Non-pigmented ciliary epithelial cell (primary cell): Measurements from ENCODE around the gene ELAVL4.

ENCODE experiments used
- DNase-seq: peaks from one replicate; pipeline ENCODE4 v3.0.0-alpha.2; 2010; ENCODE audit warnings: low read depth

Gene ELAVL4

DNA sequence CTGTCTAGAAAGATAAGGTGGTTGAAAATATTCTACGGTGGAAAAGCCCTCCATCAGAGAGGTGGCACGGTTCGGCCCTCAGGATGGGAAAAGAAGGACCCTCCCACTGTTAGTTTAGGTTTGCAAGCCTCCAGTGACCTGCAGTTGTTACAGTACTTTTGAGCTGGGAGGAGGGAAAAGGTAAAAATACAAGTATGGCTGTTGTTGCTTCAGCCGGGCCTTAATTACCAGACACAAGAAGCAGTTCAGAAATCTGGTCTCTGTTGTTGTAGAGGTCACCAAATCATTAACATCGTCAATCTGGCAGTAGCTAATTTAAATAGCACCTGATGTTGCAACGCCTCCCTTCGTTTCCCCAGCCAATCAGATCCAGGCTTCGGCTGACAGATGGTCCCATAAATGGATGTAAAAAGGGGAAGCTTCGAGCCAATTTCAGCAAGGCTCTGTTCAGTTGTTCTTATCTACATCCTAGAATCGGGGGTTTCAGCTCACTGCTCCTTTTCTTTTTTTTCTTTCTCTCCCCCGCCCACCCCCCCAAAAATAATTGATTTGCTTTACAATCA lies at the start of gene ELAVL4:
Gene ELAVL4 (plus strand): TSS at position 424 of the 563 bp plus-strand sequence. CDS start 270 bp downstream, outside the sequence.
- no peak for DNase-seq

DNA sequence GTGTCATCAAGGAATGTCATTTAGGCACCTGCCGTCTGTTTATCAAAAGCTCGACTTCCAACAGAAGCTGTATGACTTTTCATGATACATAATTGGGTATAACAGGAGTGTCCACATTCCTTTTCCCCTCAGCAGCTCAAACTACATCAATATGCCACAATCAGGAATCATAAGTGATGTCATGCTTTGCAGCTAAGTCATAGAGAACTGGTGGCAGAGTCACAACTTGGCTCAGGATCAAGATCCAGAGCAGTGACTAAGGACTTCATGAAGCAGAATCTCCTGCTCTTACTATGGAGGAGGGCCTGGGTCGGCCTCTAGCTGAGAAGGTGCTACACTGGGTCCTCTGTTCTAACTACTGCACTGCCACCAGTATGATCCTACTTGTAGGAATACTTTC lies 48.4 kb upstream of the ELAVL4 start:
- peak; percentile 4 for DNase-seq

DNA sequence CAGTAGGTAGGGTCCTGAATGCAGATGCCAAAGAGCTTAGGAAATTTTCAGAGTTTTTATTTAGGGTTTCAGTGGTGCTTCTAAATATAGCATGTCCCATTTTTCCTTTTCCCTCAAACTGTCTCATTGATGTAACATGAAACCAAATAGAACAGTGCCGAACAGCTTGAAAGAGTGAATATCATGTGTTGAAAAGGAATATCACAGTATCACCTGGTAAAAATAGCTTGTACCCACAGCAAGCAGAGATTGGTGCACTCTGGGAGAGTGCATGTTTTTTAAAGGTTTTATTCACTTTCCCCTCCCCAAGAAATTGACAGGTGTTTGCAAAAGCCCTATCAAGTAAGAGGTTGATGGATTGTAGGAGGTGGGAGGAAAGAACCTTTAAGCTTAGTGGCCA lies 41.9 kb upstream of the ELAVL4 start:
- DNase-seq, result no peak

DNA sequence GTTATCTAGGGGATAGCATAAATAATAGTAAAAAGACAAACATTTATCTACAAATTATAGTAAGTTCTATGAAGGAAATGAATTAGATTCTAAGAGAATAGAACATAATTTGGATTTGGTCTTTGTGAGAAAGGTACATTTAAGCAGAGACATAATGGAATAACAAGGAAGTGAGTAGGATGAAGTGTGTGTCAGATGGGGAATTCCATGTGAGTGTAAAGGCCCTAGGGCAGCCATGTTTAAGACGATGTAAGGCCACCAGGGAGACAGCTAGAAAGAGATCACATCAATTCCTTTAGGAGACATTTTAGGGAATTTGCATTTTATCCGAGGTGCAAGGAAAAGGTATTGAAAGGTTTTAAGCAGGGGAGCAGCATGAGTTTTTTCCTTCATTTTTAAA lies 33.8 kb upstream of the ELAVL4 start:
- no peak for DNase-seq

DNA sequence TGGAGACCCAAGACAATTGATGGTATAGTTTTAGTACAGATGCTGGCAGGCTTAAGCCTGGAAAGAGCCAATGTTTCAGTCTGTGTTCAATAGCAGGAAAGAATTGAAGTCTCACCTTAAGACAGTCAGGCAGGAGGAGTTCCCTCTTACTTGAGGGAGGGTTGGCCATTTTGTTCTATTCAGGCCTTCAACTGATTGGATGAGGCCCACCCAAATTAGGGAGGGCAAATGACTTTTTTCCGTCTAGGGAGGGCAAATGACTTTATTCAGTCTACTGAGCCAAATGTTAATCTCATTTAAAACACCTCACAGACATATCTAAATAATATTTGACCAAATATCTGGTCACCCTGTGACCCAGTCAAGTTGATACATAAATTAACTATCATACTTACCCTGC lies 31.4 kb upstream of the ELAVL4 start:
- DNase-seq, result no peak

DNA sequence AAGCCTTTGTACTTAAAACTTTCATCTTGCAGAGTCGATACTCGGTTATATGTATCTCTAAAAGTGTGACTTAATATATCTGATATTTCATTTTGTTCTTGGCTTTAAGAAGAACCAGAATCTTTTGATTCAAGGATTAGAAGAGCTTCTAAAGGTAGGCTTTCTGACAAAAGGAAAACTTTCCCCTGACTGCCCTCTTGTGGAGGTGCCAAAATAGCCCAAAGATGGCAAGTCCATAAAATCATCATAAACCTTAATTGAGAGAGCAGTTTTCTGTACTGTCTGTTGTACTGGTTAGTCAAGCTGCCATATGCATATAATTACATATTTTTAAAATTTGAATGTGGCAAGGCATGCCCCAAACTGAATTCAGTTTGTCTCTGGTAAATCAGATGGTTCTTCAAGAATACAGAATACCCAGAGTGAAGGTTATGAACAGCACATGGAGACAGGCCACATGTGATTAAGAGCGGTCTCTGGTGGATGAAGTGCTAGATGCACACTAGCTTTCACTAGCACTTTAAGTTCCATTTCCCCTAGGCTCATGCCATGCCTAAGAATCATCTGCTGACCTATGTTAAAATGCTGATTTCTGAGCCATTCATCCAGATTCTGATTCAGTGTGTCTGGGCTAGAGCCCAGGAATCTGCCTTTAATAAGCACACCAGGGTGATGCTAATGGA lies 27.7 kb upstream of the ELAVL4 start:
- no peak for DNase-seq

DNA sequence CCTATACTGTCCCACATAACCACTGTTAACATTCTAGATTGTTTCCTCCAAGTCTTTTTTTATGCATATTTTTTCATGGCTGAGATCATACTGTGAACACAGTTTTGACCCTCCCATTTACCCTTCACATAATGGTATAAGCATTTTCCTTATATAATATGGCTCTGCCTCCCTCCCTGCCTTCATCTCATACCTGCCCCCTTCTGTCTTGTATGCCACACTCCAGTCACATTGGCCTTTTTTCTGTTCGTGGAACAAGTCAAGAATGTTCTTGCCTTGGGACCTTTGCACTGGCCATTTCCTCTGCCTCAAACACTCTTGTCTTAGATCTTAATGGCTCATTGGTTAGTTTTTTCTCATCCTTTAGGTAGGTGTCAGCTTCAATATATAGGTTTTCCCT lies 24.3 kb upstream of the ELAVL4 start:
- DNase-seq, result no peak

DNA sequence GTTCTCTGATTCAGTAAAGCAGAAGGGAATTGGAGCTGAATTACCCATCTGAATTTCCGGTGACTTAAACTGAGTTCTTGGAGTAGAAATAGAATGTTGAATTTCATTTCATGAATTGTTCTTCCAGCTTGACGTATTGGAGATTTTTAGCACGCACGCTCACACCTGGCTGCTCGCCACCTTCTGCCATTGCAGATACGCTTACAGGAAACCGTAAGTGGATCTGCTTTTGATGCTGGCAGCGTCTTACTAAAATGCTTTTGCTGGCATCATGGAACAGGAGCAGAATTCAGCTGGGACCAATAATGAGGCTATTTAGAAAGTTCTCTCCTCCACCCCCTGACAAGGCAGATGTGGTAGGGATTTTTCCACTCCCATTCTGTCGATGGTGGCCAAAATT lies 17.7 kb upstream of the ELAVL4 start:
- DNase-seq, result no peak

DNA sequence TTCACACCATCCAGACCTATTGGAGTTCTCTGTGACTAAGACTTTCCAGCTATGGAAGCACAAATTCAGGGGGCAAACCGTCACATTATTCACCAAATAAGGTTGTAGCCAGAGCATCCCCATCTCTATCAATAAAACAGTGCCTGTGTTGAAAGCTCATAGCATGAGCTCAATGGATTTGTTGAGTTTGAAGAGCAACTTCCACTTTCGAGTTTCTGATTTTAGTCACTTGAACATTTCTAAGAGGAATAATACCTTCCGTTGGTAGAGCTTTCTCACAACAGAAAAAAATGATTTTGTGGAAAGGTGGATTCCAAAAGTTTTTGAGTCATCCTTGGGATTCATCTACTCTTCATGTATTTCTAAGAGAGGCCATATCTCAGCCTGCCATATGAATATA lies 13.0 kb upstream of the ELAVL4 start:
- no peak for DNase-seq

DNA sequence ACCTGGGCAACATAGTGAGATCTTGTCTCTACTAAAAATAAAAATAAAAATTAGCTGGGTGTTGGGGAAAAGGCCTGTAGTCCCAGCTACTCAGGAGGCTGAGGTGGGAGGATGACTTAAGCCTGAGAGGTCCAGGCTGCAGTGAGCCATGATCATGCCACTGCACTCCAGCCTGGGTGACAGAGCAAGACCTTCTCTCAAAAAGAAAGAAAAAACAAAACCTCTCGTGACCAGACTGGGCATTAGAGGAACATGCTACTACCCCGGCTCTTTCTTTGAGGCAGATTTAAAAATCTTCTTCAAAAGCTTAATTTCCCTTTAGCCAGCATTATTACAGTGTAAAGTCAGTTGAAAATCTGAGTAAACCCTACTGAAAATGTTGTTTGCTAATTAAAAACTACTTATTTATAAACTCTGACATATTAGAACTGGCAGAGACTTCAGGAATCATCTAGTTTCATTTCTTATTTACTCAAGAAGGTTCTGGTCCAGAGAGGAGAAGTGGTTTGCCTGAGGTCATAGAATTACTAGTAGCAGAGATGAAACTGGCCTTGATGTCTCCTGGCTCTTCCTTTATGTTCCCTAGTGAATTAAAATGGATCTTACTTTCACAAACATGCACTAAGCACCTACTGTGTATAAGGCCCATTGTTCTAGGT lies 11.6 kb upstream of the ELAVL4 start:
- no peak for DNase-seq

DNA sequence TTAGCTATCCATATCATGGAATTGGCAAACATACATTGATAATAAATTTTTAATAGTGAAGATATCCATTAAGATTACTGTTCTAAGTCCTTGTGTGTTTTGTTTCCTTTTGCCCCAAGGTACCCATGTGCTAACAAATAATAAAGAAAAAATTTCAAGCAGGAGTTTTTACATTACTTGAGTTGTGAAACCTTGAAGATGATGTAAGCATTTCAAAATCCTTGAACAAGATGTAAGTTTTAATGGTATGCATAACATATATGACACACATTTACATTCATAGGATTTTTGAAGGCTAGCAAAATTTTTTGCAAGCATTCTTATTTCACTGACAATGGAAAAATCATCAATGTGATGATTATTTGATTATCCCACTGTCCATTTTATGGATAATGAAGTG lies 10.9 kb upstream of the ELAVL4 start:
- DNase-seq, result no peak

DNA sequence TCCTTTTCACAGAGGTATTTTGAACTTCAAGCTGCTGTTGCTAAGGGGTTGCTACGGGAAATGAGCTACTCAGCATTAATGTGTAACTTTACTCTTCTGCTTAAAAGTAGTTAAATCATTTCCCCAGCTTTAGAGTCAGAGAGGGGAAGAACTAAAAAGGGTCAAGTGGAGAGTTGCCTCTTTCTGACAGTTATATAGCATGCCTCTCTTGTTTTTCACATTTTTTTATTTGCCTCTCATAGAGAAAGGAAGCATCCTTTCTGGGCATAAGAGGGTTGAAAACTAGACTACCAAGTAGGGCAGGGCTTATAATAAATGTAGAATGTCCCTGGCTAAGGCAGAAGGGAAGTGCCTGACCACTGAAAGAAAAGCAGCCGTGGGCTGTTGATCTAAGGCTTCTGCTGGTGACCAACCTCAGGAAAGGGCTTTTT lies 10.1 kb upstream of the ELAVL4 start:
- DNase-seq, result no peak

DNA sequence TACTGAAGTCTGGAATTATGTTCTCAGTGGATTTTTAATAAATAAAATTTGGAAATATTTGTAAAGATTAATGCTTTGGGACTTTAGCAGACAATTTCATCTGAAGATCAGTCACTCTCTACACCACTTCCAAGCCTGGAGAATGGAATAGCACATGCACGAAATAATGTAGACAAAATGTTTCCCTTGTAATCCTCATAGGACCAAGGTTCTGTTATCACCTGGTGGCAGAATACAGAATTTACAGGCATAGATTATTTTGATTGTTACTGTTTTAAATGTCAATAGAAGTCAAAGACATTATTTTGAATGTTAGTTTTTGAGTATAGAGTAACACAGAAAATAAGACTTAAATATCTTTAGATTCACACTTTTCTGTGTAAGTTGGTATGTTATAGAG lies 9.1 kb upstream of the ELAVL4 start:
- no peak for DNase-seq

DNA sequence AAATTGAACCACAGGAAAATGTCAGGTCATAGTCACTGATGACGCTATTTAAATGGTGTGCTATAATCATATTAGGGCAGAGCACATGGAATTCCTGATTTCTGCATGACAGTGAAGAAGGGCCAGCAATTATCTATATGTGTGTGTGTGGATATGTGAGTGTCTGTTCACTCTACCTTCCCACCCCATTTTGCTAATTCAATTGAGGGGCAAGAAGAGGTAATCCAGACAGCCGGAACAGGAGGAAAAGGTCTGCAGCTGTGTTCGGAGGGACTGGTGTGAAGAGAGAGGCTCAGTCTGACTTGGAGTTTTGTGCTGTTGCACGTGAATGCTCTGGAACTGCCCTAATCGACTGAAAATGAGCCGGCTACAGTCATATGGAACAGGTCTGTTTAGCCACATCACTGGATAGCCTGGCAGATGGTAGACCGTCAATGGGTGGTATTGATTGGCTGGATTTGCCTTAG lies 5.1 kb upstream of the ELAVL4 start:
- DNase-seq, result no peak

DNA sequence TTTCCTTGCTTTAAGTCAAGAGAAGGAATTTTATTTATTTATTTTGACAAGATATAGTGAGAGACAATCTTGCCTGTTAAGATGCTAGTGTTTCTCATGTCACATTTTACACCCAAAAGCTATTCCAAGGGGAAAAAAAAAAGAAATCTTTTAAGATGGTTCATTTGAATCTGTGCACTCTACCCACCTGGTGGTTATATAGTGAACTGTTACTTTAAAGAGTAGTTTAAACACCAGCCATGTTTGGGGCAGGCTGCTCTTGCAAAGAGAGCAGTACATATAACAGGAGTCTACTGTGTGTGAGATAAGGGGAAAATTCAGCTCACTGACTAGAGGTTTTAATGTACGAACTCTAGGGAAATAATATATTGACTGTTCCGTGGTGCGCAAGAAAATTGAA lies 3.3 kb upstream of the ELAVL4 start:
- DNase-seq, result no peak

DNA sequence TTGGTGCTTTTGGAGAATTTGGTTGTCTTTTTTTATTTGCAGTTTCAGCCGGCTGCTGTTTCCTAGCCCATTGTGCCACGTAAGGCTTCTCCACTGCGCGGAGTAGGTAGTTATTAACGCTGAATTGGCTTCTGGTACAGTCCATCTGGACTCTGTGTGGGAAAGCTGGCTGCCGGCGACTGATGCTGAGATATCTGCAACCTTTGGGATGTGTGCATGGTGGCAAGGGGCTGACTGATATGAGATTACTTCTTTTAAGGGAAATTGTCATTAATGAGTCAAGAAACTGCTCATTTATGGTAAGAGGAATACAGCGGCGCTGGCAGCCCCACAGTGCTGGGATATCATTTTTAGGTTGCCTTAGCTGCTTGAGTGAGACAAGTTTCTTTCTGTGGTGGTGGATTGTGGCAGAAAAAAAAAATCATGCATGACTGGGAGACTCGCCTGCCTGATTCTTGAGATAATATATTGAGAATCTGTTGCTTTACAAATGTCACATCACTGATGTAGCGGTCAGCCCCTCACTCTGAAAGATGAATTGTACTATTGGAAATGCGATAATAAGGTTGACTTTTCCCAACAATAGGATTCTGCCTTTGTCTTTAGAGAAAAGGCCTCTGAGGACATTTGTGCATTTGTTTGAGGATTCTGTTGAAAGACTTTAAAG lies 2.5 kb upstream of the ELAVL4 start:
- DNase-seq, result no peak

DNA sequence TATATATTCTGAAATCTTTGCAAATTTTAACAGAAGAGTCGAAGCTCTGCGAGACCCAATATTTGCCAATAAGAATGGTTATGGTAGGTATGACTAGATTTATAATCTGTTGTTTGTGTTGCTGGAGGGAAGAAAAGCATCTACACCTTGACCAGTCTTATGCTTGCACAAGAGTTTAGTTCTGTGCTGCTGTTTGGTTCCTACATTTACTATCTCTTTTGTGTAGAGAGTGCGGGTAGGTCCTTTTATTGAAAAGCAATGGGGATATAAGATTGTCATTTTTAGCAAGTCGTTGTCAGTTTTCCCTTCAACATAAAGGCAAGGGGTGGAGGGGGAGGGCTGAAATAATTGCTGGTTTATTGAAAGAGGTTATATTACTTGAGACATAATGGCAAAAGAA lies 396 bp downstream of the ELAVL4 start:
- DNase-seq, result no peak

DNA sequence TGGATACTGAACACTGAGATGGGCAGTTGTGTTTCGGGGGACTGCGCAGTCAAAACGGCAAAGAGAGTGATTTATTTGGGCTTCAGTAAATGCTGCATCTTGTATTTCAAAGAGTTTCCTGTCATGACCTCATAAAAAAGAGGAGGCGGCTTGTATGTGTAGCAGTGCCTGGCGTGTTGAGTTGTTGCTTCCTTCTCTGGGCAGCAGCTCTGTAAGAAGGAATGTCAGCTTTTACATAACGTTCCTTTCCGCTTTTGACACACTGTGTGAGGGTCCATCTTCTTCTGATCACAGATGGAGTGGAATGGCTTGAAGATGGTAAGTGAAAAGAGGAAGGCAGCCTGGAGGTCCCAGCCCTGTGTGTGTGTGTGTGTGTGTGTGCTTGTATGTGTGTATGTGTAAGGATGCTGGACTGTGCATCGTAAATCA lies 941 bp downstream of the ELAVL4 start:
- DNase-seq, result no peak

DNA sequence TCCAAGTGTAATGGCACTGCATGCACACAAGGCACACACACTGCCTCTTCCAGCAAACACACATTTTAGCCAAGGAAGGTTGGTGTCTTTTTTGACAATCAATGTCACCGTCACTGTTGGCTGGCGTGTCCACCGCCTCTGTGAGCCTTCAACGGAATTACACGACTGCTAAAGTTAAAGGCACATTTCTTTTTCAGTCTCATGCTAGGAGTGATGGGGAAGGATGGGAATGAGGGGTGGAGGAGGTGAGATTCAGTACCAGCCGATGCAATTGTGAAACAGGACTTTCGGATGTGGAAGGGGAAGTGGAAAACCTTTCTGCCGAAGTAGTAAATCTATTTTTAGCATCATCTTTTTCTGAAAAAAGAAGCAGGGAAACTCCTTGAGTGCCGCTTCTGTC lies 1.4 kb downstream of the ELAVL4 start:
- DNase-seq, result no peak

DNA sequence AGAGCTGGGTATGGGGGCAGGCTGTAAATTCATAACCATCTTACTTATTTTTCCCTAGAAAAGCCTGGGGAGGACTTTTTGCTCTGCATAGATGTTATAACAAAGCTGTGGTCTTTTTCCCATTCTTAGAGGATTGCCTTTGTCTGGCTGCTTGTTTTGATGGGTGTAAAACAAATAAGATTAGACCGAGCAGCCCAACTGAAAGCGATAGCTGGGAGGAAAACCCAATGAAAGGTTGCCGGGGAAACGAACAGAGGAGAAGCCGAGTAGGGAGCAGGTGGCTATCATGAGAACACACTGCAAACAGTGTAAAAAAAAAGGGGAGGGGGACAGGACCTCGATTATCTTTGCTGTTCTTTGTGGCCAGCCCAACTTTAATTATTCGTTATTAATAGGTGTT lies 1.9 kb downstream of the ELAVL4 start:
- no peak for DNase-seq

DNA sequence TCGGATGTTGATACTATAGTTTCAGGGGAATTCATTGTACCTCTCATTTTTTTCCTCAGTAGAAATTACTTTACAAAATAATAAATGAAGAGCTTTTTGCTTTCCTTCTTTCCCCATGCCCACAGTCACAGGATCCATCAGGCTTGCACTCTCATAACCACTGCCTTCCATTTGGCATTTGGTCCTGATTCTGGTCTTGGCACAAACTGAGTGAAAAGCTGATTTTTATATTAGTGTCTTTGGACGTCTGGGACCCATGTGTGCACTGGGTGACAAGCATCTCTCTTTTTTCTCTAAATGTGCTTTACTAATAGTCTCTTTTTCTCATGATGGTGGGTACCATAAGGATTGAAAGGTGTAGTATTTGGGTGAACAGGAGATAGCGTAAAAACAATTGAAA lies 2.8 kb downstream of the ELAVL4 start:
- no peak for DNase-seq

DNA sequence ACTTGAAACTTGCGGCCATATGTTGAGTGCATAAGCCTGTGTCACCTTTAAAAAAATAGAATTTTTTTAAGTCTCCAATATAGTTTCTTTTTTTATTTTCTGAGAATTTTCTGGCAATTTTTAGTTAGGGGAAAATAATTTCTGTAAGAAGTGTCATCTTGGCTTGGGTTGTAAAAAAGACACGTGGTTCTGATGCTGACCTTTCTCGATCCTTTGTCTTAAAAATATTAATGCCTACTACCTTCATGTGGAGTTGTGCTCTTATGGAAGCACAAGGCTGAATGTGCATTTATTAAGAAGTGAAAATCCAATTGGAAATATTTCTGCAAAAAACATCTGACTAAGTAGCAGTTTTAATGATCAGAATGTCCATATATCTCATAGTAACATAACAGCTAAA lies 3.5 kb downstream of the ELAVL4 start:
- DNase-seq, result no peak

DNA sequence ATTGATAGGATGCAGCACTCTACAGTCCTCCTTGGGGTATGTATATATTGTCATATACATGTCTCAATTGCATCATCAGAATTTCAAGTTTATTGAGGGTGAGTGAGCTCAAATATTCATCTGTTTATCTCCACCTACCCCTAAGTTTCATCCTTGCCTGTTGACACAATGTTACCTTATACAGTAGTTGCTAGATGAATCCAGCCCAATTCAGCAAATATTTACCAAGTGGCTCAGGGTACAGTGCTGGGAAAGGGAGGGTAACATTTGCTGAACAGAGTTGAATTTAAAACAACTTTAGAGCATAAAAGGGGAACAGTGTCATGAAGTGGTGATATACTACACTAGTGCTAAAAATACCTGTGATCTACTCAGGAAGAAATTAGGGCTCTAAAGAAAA lies 14.4 kb downstream of the ELAVL4 start:
- no peak for DNase-seq
